HL-60 (cell line): Measurements from ENCODE around the gene SORCS1.

Experiments used
- DNase-seq, 2 experiments: peaks; one replicate each; pipeline ENCODE4 v3.0.0-alpha.2; 2010 to 2020; ENCODE audit warnings: low read depth in 1 of 2, low spot score in 1 of 2
- H3K27ac ChIP-seq: fragments of 250-450 bp; sonication (Bioruptor Pico); replicated peaks from 2 replicates; pipeline ENCODE4 v1.5.1; 2020; ENCODE audit warnings: mild to moderate bottlenecking, moderate library complexity
- H3K27me3 ChIP-seq: fragments of 250-450 bp; sonication (Bioruptor Pico); 2 replicates; pipeline ENCODE4 v1.5.1; 2021; ENCODE audit warnings: mild to moderate bottlenecking, moderate library complexity; ENCODE audit not compliant: insufficient read depth, poor library complexity, severe bottlenecking
- H3K4me3 ChIP-seq: replicated peaks from 2 replicates; pipeline ENCODE4 v1.5.1; 2011; ENCODE audit warnings: mild to moderate bottlenecking, control low read depth, low read length; ENCODE audit not compliant: insufficient read depth
- GABPA ChIP-seq: IDR thresholded peaks from 2 replicates; pipeline ENCODE4 v1.6.1; 2012; ENCODE audit warnings: low read depth
- POLR2AphosphoS5 ChIP-seq: IDR thresholded peaks from 2 replicates; pipeline ENCODE4 v1.6.1; 2012; ENCODE audit warnings: low read depth
- REST ChIP-seq: IDR thresholded peaks from 2 replicates; pipeline ENCODE4 v1.6.1; 2012; ENCODE audit warnings: low read depth; ENCODE audit not compliant: insufficient replicate concordance
- SPI1 ChIP-seq: IDR thresholded peaks from 2 replicates; pipeline ENCODE4 v1.6.1; 2012; ENCODE audit warnings: low read depth, mild to moderate bottlenecking, borderline replicate concordance
- TF ChIP-seq, protein P1 (sequence below): IDR thresholded peaks from one replicate; pipeline ENCODE4 v1.5.1; 2011; ENCODE audit warnings: low read length, control low read depth, inconsistent platforms; ENCODE audit not compliant: insufficient read depth

Gene SORCS1

GRCh38 chr10:106775127-106775526 is 389.4 kb downstream of the SORCS1 start:
- no peak overlapping the region for H3K4me3 ChIP-seq
- H3K27me3 ChIP-seq: no peaks in the 10 kb centered on the region
- no peak for DNase-seq
- no peak overlapping the region for H3K27ac ChIP-seq
- TF ChIP-seq GABPA (no peak), POLR2AphosphoS5 (no peak), SPI1 (no peak), REST (no peak)
- TF ChIP-seq, protein P1, sequence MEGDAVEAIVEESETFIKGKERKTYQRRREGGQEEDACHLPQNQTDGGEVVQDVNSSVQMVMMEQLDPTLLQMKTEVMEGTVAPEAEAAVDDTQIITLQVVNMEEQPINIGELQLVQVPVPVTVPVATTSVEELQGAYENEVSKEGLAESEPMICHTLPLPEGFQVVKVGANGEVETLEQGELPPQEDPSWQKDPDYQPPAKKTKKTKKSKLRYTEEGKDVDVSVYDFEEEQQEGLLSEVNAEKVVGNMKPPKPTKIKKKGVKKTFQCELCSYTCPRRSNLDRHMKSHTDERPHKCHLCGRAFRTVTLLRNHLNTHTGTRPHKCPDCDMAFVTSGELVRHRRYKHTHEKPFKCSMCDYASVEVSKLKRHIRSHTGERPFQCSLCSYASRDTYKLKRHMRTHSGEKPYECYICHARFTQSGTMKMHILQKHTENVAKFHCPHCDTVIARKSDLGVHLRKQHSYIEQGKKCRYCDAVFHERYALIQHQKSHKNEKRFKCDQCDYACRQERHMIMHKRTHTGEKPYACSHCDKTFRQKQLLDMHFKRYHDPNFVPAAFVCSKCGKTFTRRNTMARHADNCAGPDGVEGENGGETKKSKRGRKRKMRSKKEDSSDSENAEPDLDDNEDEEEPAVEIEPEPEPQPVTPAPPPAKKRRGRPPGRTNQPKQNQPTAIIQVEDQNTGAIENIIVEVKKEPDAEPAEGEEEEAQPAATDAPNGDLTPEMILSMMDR: no peak

DNA sequence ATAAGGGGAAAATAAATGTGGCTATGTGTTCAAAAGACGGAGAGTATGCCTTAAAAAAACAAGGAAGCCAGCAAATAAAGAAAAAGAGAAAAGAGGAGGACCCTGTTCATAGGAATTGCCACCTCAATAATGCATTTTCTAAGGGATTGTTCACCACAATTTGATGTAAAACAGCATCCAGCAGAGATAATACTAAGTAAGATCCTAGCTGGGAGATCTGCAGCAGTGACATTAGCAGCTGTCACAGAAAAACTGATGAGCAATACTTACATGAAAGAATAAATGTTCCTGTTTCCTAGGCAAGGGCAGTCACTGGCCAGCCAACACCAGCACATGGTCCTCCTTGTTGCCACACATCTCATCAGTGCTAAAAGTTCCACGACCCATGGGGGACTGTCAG is 391.5 kb downstream of the SORCS1 start:
- H3K27ac ChIP-seq: no peak overlapping the region

GRCh38 chr10:106771154-106771553 is 393.4 kb downstream of the SORCS1 start:
- TF ChIP-seq REST (no peak), GABPA (no peak), SPI1 (no peak), POLR2AphosphoS5 (no peak)
- TF ChIP-seq, protein P1: no peak
- H3K27me3 ChIP-seq: no peaks in the 10 kb centered on the region
- no peak for DNase-seq
- H3K4me3 ChIP-seq: no peak overlapping the region
- H3K27ac ChIP-seq: no peak overlapping the region

More for the DNA sequence above, 391.5 kb downstream of the SORCS1 start:
- TF ChIP-seq, protein P1: no peak
- no peak for TF ChIP-seq SPI1
- TF ChIP-seq POLR2AphosphoS5: no peak
- TF ChIP-seq GABPA: no peak
- TF ChIP-seq REST: no peak
- DNase-seq: no peak
- no peak overlapping the region for H3K4me3 ChIP-seq
- no peaks in the 10 kb centered on the region for H3K27me3 ChIP-seq
